ENCODE data around the gene ATG10. TPM values are rescaled to one million over a fixed set of nuclear protein-coding genes. Genes with fewer than 3 reads are reported as not detected.
"Not testable (repeated sequence)": the region's sequence is repeated elsewhere in the genome, so short reads cannot be mapped to it uniquely, and the experiment has no call there.

Gene ATG10
- total RNA-seq, 5 donors from 2014 or later (not counting 1 experiment from before 2014, with no cell fraction given): 3.9 to 7.8 (median 6.6) TPM

GRCh38 chr5:81986126-81986525 lies 14.3 kb downstream of the ATG10 start:
- Mint-ChIP-seq H3K4me1 (no peaks in the 10 kb centered on the region), H3K27ac (no peak overlapping the region), H3K9me3 (peaks cover 0 to 5% (median 0%) of the 10 kb centered on the region in 3 donors), H3K36me3 (peaks cover 35% of the 10 kb centered on the region), H3K4me3 (no peak overlapping the region), H3K27me3 (no peaks in the 10 kb centered on the region)
- Histone ChIP-seq H3K36me3 (ENCODE audit: control insufficient read depth in 2 of 2, extremely low read depth in 1 of 2, insufficient read depth in 1 of 2, low read length in 1 of 2) (peaks cover 0 to 2% of the 10 kb centered on the region in 2 donors), H3K4me3 (ENCODE audit: control insufficient read depth in 1 of 2, extremely low read depth in 1 of 2, low read length in 1 of 2) (no peak overlapping the region), H3K27ac (ENCODE audit: low read length) (no peak overlapping the region), H3K4me1 (ENCODE audit: control insufficient read depth in 1 of 2, extremely low read depth in 1 of 2, insufficient read depth in 2 of 2, low read length in 2 of 2) (no peaks in the 10 kb centered on the region), H3K9me3 (no peaks in the 10 kb centered on the region), H3K27me3 (replicated peaks in 1 of 2; ENCODE audit: control insufficient read depth in 2 of 2, extremely low read depth in 1 of 2, insufficient read depth in 2 of 2, low read length in 1 of 2) (no peaks in the 10 kb centered on the region)
- DNase-seq (no peak), ATAC-seq (replicated peaks in 1 of 4) (no peak)
- WGBS (ENCODE audit: insufficient coverage): 100% methylated on average over 1 of the region's 9 CpGs
- POLR2A ChIA-PET: no interaction called here
- CTCF ChIA-PET: no interaction called here

- H3K4me1 ChIP-seq (ENCODE audit: control insufficient read depth in 1 of 2, extremely low read depth in 1 of 2, insufficient read depth in 2 of 2, low read length in 2 of 2): no peaks in the 10 kb centered on the region
- no peaks in the 10 kb centered on the region for H3K9me3 ChIP-seq
- WGBS (ENCODE audit: insufficient coverage): 100% methylated on average over 2 of the region's 5 CpGs
- H3K36me3 ChIP-seq (ENCODE audit: control insufficient read depth in 2 of 2, extremely low read depth in 1 of 2, insufficient read depth in 1 of 2, low read length in 1 of 2): peaks cover 2% of the 10 kb centered on the region in 2 donors
- Mint-ChIP-seq H3K9me3 (peaks cover 0 to 5% (median 0%) of the 10 kb centered on the region in 3 donors), H3K4me1 (peaks cover 0 to 3% (median 0%) of the 10 kb centered on the region in 3 donors), H3K27ac (no peak overlapping the region), H3K27me3 (no peaks in the 10 kb centered on the region), H3K4me3 (no peak overlapping the region), H3K36me3 (peaks cover 33% of the 10 kb centered on the region)
- H3K27me3 ChIP-seq (replicated peaks in 1 of 2; ENCODE audit: control insufficient read depth in 2 of 2, extremely low read depth in 1 of 2, insufficient read depth in 2 of 2, low read length in 1 of 2): no peaks in the 10 kb centered on the region
- POLR2A ChIA-PET: interaction anchor here in 1 of 2 donors (0.7 kb wide), 1 partner anchor 43 kb away, joined by 6 read pairs; no protein-coding TSS in a partner anchor
- H3K27ac ChIP-seq (ENCODE audit: low read length): no peak overlapping the region
- H3K4me3 ChIP-seq (ENCODE audit: control insufficient read depth in 1 of 2, extremely low read depth in 1 of 2, low read length in 1 of 2): no peak overlapping the region
- DNase-seq: no peak
- ATAC-seq (replicated peaks in 1 of 4): no peak
- CTCF ChIA-PET: no interaction called here
Measured at GRCh38 chr5:81989204-81989603, 17.4 kb downstream of the ATG10 start.

GRCh38 chr5:81994679-81995078 lies 22.9 kb downstream of the ATG10 start:
- ChIA-PET CTCF (no interaction called here), POLR2A (no interaction called here)
- DNase-seq: no peak
- ATAC-seq (replicated peaks in 1 of 4): no peak
- peaks cover 0 to 14% (median 2%) of the 10 kb centered on the region in 3 donors for H3K4me1 Mint-ChIP-seq
- no CpG with 5 or more reads among the region's 1 CpG for WGBS (ENCODE audit: insufficient coverage)
- Histone ChIP-seq H3K27me3 (replicated peaks in 1 of 2; ENCODE audit: control insufficient read depth in 2 of 2, extremely low read depth in 1 of 2, insufficient read depth in 2 of 2, low read length in 1 of 2) (no peaks in the 10 kb centered on the region), H3K27ac (ENCODE audit: low read length) (no peak overlapping the region), H3K9me3 (no peaks in the 10 kb centered on the region), H3K36me3 (ENCODE audit: control insufficient read depth in 2 of 2, extremely low read depth in 1 of 2, insufficient read depth in 1 of 2, low read length in 1 of 2) (peaks cover 2 to 3% of the 10 kb centered on the region in 2 donors), H3K4me1 (ENCODE audit: control insufficient read depth in 1 of 2, extremely low read depth in 1 of 2, insufficient read depth in 2 of 2, low read length in 2 of 2) (no peaks in the 10 kb centered on the region), H3K4me3 (ENCODE audit: control insufficient read depth in 1 of 2, extremely low read depth in 1 of 2, low read length in 1 of 2) (no peak overlapping the region)
- no peak overlapping the region for H3K27ac Mint-ChIP-seq
- peaks cover 4 to 25% (median 8%) of the 10 kb centered on the region in 3 donors for H3K9me3 Mint-ChIP-seq
- peaks cover 56% of the 10 kb centered on the region for H3K36me3 Mint-ChIP-seq
- no peaks in the 10 kb centered on the region for H3K27me3 Mint-ChIP-seq
- no peak overlapping the region for H3K4me3 Mint-ChIP-seq

- WGBS (ENCODE audit: insufficient coverage): no CpG with 5 or more reads among the region's 2 CpGs
- H3K9me3 Mint-ChIP-seq: peaks cover 8 to 29% (median 9%) of the 10 kb centered on the region in 3 donors
- H3K4me3 Mint-ChIP-seq: no peak overlapping the region
- H3K27ac Mint-ChIP-seq: no peak overlapping the region
- H3K4me3 ChIP-seq (ENCODE audit: control insufficient read depth in 1 of 2, extremely low read depth in 1 of 2, low read length in 1 of 2): no peak overlapping the region
- H3K4me1 ChIP-seq (ENCODE audit: control insufficient read depth in 1 of 2, extremely low read depth in 1 of 2, insufficient read depth in 2 of 2, low read length in 2 of 2): no peaks in the 10 kb centered on the region
- ATAC-seq (replicated peaks in 1 of 4) (no peak), DNase-seq (no peak)
- peaks cover 0 to 14% (median 2%) of the 10 kb centered on the region in 3 donors for H3K4me1 Mint-ChIP-seq
- POLR2A ChIA-PET: no interaction called here
- CTCF ChIA-PET: no interaction called here
- H3K27ac ChIP-seq (ENCODE audit: low read length): no peak overlapping the region
- H3K36me3 Mint-ChIP-seq: peaks cover 61% of the 10 kb centered on the region
- no peaks in the 10 kb centered on the region for H3K27me3 Mint-ChIP-seq
- peaks cover 2 to 3% of the 10 kb centered on the region in 2 donors for H3K36me3 ChIP-seq (ENCODE audit: control insufficient read depth in 2 of 2, extremely low read depth in 1 of 2, insufficient read depth in 1 of 2, low read length in 1 of 2)
- H3K27me3 ChIP-seq (replicated peaks in 1 of 2; ENCODE audit: control insufficient read depth in 2 of 2, extremely low read depth in 1 of 2, insufficient read depth in 2 of 2, low read length in 1 of 2): no peaks in the 10 kb centered on the region
- no peaks in the 10 kb centered on the region for H3K9me3 ChIP-seq
Measured at GRCh38 chr5:81995407-81995806, 23.6 kb downstream of the ATG10 start.

- H3K27ac Mint-ChIP-seq: no peak overlapping the region
- DNase-seq (no peak), ATAC-seq (replicated peaks in 1 of 4) (no peak)
- H3K4me3 ChIP-seq (ENCODE audit: control insufficient read depth in 1 of 2, extremely low read depth in 1 of 2, low read length in 1 of 2): no peak overlapping the region
- H3K9me3 ChIP-seq: no peaks in the 10 kb centered on the region
- POLR2A ChIA-PET: no interaction called here
- 92% methylated on average over 5 of the region's 6 CpGs for WGBS (ENCODE audit: insufficient coverage)
- no peak overlapping the region for H3K4me3 Mint-ChIP-seq
- H3K27ac ChIP-seq (ENCODE audit: low read length): no peak overlapping the region
- no peaks in the 10 kb centered on the region for H3K27me3 ChIP-seq (replicated peaks in 1 of 2; ENCODE audit: control insufficient read depth in 2 of 2, extremely low read depth in 1 of 2, insufficient read depth in 2 of 2, low read length in 1 of 2)
- CTCF ChIA-PET: no interaction called here
- H3K36me3 ChIP-seq (ENCODE audit: control insufficient read depth in 2 of 2, extremely low read depth in 1 of 2, insufficient read depth in 1 of 2, low read length in 1 of 2): no peaks in the 10 kb centered on the region
- H3K4me1 Mint-ChIP-seq: no peaks in the 10 kb centered on the region
- H3K36me3 Mint-ChIP-seq: peaks cover 16% of the 10 kb centered on the region
- no peaks in the 10 kb centered on the region for H3K27me3 Mint-ChIP-seq
- no peaks in the 10 kb centered on the region for H3K4me1 ChIP-seq (ENCODE audit: control insufficient read depth in 1 of 2, extremely low read depth in 1 of 2, insufficient read depth in 2 of 2, low read length in 2 of 2)
- H3K9me3 Mint-ChIP-seq: peaks cover 3 to 12% (median 3%) of the 10 kb centered on the region in 3 donors
Measured at GRCh38 chr5:82004511-82004910, 32.7 kb downstream of the ATG10 start.

- H3K9me3 Mint-ChIP-seq; H3K27me3 ChIP-seq (replicated peaks in 1 of 2; ENCODE audit: control insufficient read depth in 2 of 2, extremely low read depth in 1 of 2, insufficient read depth in 2 of 2, low read length in 1 of 2); DNase-seq; H3K4me3 Mint-ChIP-seq; CTCF ChIA-PET; ATAC-seq (replicated peaks in 1 of 4); H3K4me3 ChIP-seq (ENCODE audit: control insufficient read depth in 1 of 2, extremely low read depth in 1 of 2, low read length in 1 of 2); POLR2A ChIA-PET; H3K27me3 Mint-ChIP-seq; H3K36me3 ChIP-seq (ENCODE audit: control insufficient read depth in 2 of 2, extremely low read depth in 1 of 2, insufficient read depth in 1 of 2, low read length in 1 of 2); H3K9me3 ChIP-seq; H3K4me1 Mint-ChIP-seq; H3K27ac Mint-ChIP-seq; H3K27ac ChIP-seq (ENCODE audit: low read length); H3K4me1 ChIP-seq (ENCODE audit: control insufficient read depth in 1 of 2, extremely low read depth in 1 of 2, insufficient read depth in 2 of 2, low read length in 2 of 2): not testable (repeated sequence)
- WGBS (ENCODE audit: insufficient coverage): 100% methylated on average over 7 of the region's 12 CpGs
- H3K36me3 Mint-ChIP-seq: peaks cover 28% of the 10 kb centered on the region
Measured at GRCh38 chr5:82009869-82010268, 38.0 kb downstream of the ATG10 start.

GRCh38 chr5:82010696-82011095 lies 38.9 kb downstream of the ATG10 start:
- CTCF ChIA-PET: no interaction called here
- ATAC-seq (replicated peaks in 1 of 4): no peak
- Histone ChIP-seq H3K4me3 (ENCODE audit: control insufficient read depth in 1 of 2, extremely low read depth in 1 of 2, low read length in 1 of 2) (no peak overlapping the region), H3K27me3 (replicated peaks in 1 of 2; ENCODE audit: control insufficient read depth in 2 of 2, extremely low read depth in 1 of 2, insufficient read depth in 2 of 2, low read length in 1 of 2) (no peaks in the 10 kb centered on the region), H3K9me3 (no peaks in the 10 kb centered on the region), H3K4me1 (ENCODE audit: control insufficient read depth in 1 of 2, extremely low read depth in 1 of 2, insufficient read depth in 2 of 2, low read length in 2 of 2) (no peaks in the 10 kb centered on the region), H3K36me3 (ENCODE audit: control insufficient read depth in 2 of 2, extremely low read depth in 1 of 2, insufficient read depth in 1 of 2, low read length in 1 of 2) (no peaks in the 10 kb centered on the region), H3K27ac (ENCODE audit: low read length) (no peak overlapping the region)
- POLR2A ChIA-PET: no interaction called here
- no peak for DNase-seq
- H3K4me3 Mint-ChIP-seq: no peak overlapping the region
- H3K36me3 Mint-ChIP-seq: peaks cover 34% of the 10 kb centered on the region
- no peaks in the 10 kb centered on the region for H3K4me1 Mint-ChIP-seq
- H3K27ac Mint-ChIP-seq: no peak overlapping the region
- no peaks in the 10 kb centered on the region for H3K9me3 Mint-ChIP-seq
- no CpG with 5 or more reads among the region's 2 CpGs for WGBS (ENCODE audit: insufficient coverage)
- no peaks in the 10 kb centered on the region for H3K27me3 Mint-ChIP-seq
